ENCODE data around the gene PDSS1.

The PDSS1 gene

DNA sequence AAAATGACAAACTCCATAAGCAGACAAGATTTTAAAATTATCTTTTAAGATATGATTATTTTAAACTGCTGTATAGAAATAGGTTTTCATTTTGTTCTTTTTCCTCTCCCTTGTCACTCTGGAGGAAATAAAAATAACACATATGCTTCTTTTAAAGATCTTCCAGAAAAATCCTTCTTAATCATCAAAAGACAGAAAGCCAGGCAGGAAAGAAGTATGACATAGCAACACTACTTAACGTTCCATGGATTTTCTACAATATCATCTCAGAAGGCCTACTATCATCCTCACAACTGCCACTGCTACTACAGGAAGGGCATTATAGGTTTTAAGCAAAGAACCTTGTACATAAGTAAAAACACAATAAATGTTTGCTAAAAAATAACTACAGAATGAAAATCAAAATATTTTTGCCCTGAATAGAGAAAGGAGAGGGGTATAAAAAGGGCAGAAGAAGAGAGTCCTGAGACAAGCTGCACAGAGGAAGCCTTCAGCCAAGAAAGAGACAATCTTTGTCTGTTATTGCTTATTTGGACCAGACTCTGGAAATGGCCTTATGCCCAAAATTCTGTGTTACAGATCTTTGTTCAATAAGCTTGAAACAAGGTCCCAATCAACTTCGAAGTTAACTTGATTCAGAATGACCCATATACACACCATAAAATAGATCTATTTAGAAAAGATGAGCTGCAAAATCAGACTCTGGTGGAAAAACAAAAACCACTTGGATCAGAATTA is 95.4 kb downstream of the PDSS1 start:
- DNase-seq (ENCODE audit: low read depth), result no peak
- TF ChIP-seq, protein P1, sequence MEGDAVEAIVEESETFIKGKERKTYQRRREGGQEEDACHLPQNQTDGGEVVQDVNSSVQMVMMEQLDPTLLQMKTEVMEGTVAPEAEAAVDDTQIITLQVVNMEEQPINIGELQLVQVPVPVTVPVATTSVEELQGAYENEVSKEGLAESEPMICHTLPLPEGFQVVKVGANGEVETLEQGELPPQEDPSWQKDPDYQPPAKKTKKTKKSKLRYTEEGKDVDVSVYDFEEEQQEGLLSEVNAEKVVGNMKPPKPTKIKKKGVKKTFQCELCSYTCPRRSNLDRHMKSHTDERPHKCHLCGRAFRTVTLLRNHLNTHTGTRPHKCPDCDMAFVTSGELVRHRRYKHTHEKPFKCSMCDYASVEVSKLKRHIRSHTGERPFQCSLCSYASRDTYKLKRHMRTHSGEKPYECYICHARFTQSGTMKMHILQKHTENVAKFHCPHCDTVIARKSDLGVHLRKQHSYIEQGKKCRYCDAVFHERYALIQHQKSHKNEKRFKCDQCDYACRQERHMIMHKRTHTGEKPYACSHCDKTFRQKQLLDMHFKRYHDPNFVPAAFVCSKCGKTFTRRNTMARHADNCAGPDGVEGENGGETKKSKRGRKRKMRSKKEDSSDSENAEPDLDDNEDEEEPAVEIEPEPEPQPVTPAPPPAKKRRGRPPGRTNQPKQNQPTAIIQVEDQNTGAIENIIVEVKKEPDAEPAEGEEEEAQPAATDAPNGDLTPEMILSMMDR (IDR thresholded peaks at IDR 0.05; ENCODE audit: control insufficient read depth, extremely low read depth, insufficient read depth), result no peak
- H3K4me3 ChIP-seq (ENCODE audit: low read depth, low read length), result no peak overlapping the region
